ENCODE data around the gene LPP. TPM values are rescaled to one million over a fixed set of nuclear protein-coding genes. Genes with fewer than 3 reads are reported as not detected.

Gene LPP
- total and polyA plus RNA-seq, 2 donors from 2014 or later = 6.7 to 233 TPM

DNA sequence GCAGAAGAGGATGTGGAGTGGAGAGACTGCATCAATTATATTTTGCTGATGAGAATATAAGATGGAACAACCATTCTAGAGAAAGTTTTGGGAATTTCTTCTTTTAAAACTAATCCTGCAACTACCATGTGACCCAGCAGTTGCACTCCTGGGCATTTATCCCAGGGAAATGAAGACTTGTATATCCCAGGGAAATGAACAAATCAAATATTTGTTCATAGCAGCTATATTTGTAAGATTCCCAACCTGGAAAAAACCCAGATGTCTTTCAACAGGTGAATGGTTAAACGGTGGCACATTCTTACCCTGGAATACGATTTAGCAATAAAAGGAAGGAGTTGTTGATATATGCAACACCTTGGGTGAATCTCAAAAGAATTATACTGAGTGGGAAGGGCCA is 632.5 kb downstream of the LPP start:
- intact Hi-C loops (cut with DNase I) = no loop called here
- H3K4me1 ChIP-seq (ENCODE audit: control insufficient read depth in 2 of 3, insufficient read depth in 2 of 3, low read depth in 1 of 3, low read length in 3 of 3) = no peaks in the 10 kb centered on the region
- H3K4me3 ChIP-seq (ENCODE audit: low read length in 3 of 3) = no peak overlapping the region
- H3K9me3 ChIP-seq (ENCODE audit: control insufficient read depth in 2 of 3, insufficient read depth in 1 of 3, low read length in 3 of 3) = no peaks in the 10 kb centered on the region
- DNase-seq (no peak), FAIRE-seq (no peak)
- TF ChIP-seq, protein P1, sequence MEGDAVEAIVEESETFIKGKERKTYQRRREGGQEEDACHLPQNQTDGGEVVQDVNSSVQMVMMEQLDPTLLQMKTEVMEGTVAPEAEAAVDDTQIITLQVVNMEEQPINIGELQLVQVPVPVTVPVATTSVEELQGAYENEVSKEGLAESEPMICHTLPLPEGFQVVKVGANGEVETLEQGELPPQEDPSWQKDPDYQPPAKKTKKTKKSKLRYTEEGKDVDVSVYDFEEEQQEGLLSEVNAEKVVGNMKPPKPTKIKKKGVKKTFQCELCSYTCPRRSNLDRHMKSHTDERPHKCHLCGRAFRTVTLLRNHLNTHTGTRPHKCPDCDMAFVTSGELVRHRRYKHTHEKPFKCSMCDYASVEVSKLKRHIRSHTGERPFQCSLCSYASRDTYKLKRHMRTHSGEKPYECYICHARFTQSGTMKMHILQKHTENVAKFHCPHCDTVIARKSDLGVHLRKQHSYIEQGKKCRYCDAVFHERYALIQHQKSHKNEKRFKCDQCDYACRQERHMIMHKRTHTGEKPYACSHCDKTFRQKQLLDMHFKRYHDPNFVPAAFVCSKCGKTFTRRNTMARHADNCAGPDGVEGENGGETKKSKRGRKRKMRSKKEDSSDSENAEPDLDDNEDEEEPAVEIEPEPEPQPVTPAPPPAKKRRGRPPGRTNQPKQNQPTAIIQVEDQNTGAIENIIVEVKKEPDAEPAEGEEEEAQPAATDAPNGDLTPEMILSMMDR (IDR thresholded peaks at IDR 0.05; ENCODE audit: borderline replicate concordance, extremely low read depth, insufficient read depth) = no peak
- no peak overlapping the region for H3K9ac ChIP-seq (ENCODE audit: low read length in 3 of 3)
- H3K36me3 ChIP-seq (ENCODE audit: control insufficient read depth in 2 of 3, insufficient read depth in 3 of 3, low read length in 3 of 3) = no peaks in the 10 kb centered on the region
- no peak overlapping the region for H3K27ac ChIP-seq (ENCODE audit: low read depth in 2 of 2, low read length in 2 of 2)
- H3K27me3 ChIP-seq (ENCODE audit: control insufficient read depth, insufficient read depth, low read length) = no peaks in the 10 kb centered on the region

DNA sequence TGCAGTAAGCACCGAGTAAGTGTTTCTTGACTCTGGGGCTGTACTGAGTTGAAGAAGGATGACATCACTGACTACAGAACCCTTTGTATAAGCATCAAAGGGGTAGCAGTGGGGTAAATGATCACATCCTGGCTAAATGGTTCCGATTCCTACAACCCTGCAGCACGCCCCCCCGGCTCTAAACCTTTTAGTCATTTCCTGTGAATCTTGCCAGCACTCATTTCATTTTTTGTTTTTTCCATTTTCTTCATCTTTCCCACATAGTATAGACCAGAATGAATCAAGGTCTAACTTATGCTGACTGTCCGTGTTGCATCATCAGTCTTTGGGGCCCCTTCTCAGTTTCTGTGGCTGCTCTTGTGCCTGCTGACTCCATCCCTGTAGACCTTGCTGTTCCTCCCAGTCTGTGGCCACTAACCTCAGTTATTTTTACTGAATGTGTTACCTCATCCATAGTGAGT is 634.7 kb downstream of the LPP start:
- Histone ChIP-seq H3K9ac (ENCODE audit: low read length in 3 of 3) (no peak overlapping the region), H3K27ac (ENCODE audit: low read depth in 2 of 2, low read length in 2 of 2) (no peak overlapping the region), H3K9me3 (ENCODE audit: control insufficient read depth in 2 of 3, insufficient read depth in 1 of 3, low read length in 3 of 3) (no peaks in the 10 kb centered on the region), H3K36me3 (ENCODE audit: control insufficient read depth in 2 of 3, insufficient read depth in 3 of 3, low read length in 3 of 3) (no peaks in the 10 kb centered on the region), H3K27me3 (ENCODE audit: control insufficient read depth, insufficient read depth, low read length) (no peaks in the 10 kb centered on the region), H3K4me3 (ENCODE audit: low read length in 3 of 3) (no peak overlapping the region), H3K4me1 (ENCODE audit: control insufficient read depth in 2 of 3, insufficient read depth in 2 of 3, low read depth in 1 of 3, low read length in 3 of 3) (no peaks in the 10 kb centered on the region)
- TF ChIP-seq, protein P1 (IDR thresholded peaks at IDR 0.05; ENCODE audit: borderline replicate concordance, extremely low read depth, insufficient read depth) = no peak
- DNase-seq (no peak), FAIRE-seq (no peak)
- intact Hi-C loops (cut with DNase I) = no loop called here

DNA sequence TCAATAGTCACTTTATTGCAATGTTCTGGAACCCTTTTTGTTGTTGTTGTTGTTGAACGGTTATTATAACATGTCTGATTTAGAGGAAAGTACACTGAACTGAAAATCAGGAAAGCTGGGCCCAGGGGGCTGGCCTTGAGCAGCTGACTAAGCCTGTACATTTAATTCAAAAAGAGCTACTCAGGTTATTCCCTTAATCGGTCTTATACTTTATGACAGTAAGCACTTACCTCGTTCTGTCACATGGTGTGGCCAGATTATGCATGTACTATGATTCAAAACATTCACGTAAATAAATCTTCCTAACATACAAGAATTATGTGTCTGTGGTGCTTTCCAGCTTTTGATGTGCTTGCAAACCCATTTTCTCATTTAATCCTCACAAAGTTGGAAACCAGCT is 635.3 kb downstream of the LPP start:
- Histone ChIP-seq H3K9ac (ENCODE audit: low read length in 3 of 3) (no peak overlapping the region), H3K36me3 (ENCODE audit: control insufficient read depth in 2 of 3, insufficient read depth in 3 of 3, low read length in 3 of 3) (no peaks in the 10 kb centered on the region), H3K27me3 (ENCODE audit: control insufficient read depth, insufficient read depth, low read length) (no peaks in the 10 kb centered on the region), H3K4me1 (ENCODE audit: control insufficient read depth in 2 of 3, insufficient read depth in 2 of 3, low read depth in 1 of 3, low read length in 3 of 3) (no peaks in the 10 kb centered on the region), H3K4me3 (ENCODE audit: low read length in 3 of 3) (no peak overlapping the region), H3K9me3 (ENCODE audit: control insufficient read depth in 2 of 3, insufficient read depth in 1 of 3, low read length in 3 of 3) (no peaks in the 10 kb centered on the region), H3K27ac (ENCODE audit: low read depth in 2 of 2, low read length in 2 of 2) (no peak overlapping the region)
- no peak for DNase-seq
- no peak for FAIRE-seq
- intact Hi-C loops (cut with DNase I) = no loop called here
- TF ChIP-seq, protein P1 (IDR thresholded peaks at IDR 0.05; ENCODE audit: borderline replicate concordance, extremely low read depth, insufficient read depth) = no peak

DNA sequence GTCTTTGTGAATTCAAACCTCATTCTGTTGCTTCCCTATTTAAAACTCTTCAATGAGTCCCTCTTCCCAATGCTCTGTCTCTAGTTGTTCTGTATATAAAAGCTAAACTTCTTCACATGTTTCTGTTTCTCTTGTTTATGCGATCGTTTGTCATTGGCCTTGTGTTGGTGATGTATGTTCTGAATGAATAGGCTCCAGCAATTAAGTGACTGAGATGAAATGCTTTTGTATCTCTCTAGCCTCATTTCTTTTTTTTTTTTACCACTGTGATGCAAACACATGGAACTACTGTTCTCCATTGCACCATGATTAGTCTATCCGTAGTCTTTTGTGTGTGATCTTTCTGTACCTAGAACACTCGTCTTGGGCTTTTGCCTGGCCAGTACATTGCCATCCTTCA is 637.4 kb downstream of the LPP start:
- DNase-seq = no peak
- no peak overlapping the region for H3K27ac ChIP-seq (ENCODE audit: low read depth in 2 of 2, low read length in 2 of 2)
- no peaks in the 10 kb centered on the region for H3K9me3 ChIP-seq (ENCODE audit: control insufficient read depth in 2 of 3, insufficient read depth in 1 of 3, low read length in 3 of 3)
- no peaks in the 10 kb centered on the region for H3K27me3 ChIP-seq (ENCODE audit: control insufficient read depth, insufficient read depth, low read length)
- H3K36me3 ChIP-seq (ENCODE audit: control insufficient read depth in 2 of 3, insufficient read depth in 3 of 3, low read length in 3 of 3) = no peaks in the 10 kb centered on the region
- intact Hi-C loops (cut with DNase I) = no loop called here
- H3K9ac ChIP-seq (ENCODE audit: low read length in 3 of 3) = no peak overlapping the region
- H3K4me1 ChIP-seq (ENCODE audit: control insufficient read depth in 2 of 3, insufficient read depth in 2 of 3, low read depth in 1 of 3, low read length in 3 of 3) = no peaks in the 10 kb centered on the region
- H3K4me3 ChIP-seq (ENCODE audit: low read length in 3 of 3) = no peak overlapping the region
- TF ChIP-seq, protein P1 (IDR thresholded peaks at IDR 0.05; ENCODE audit: borderline replicate concordance, extremely low read depth, insufficient read depth) = no peak
- FAIRE-seq = no peak

Data from kidney (tissue), 14 donors.